Spleen (tissue), 3 donors: ENCODE data around the gene ADCY10.

Experiments
- POLR2A ChIP-seq, 3 donors: fragments of 450-650 bp; IDR thresholded peaks; one replicate each; pipeline ENCODE4 v1.5.1; 2017; ENCODE audit warnings: antibody characterized with exemption in 3 of 3, mild to moderate bottlenecking in 1 of 3
- POLR2AphosphoS5 ChIP-seq, 3 donors: sonication (generic); formaldehyde crosslinking; IDR thresholded peaks; one replicate each; pipeline ENCODE4 v1.5.1; 2017; ENCODE audit warnings: antibody characterized with exemption in 3 of 3

DNA sequence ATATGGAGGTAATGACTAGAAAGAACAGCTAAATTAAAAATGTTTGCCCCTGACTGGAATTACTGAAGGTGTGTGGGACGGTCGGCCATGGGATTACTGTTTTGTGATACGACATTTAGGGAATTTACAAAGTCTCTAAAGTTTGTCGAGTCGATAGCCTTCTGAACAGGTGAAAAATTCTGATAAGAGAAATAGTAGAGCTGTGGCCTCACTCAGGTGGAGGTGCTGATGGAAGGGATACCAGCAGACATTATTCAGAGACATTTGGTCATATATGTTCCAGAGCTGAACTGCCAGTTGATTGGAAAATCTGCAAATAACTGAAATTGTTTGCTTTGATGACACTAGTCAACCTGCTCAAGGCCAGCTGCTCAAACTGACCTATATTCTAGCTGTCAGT is 71.1 kb downstream of the ADCY10 start:
- TF ChIP-seq POLR2A (IDR thresholded peaks at IDR 0.05) (no peak), POLR2AphosphoS5 (IDR thresholded peaks at IDR 0.05) (no peak)
